Measurements from ENCODE around the gene ARID5B.

The ARID5B gene

GRCh38 chr10:61981460-61981859 lies 80.0 kb downstream of the ARID5B start:
- no peak overlapping the region for H3K4me3 ChIP-seq (replicated peaks in 1 of 2; ENCODE audit: low read depth in 2 of 2, low read length in 2 of 2)
- TF ChIP-seq, protein P1, sequence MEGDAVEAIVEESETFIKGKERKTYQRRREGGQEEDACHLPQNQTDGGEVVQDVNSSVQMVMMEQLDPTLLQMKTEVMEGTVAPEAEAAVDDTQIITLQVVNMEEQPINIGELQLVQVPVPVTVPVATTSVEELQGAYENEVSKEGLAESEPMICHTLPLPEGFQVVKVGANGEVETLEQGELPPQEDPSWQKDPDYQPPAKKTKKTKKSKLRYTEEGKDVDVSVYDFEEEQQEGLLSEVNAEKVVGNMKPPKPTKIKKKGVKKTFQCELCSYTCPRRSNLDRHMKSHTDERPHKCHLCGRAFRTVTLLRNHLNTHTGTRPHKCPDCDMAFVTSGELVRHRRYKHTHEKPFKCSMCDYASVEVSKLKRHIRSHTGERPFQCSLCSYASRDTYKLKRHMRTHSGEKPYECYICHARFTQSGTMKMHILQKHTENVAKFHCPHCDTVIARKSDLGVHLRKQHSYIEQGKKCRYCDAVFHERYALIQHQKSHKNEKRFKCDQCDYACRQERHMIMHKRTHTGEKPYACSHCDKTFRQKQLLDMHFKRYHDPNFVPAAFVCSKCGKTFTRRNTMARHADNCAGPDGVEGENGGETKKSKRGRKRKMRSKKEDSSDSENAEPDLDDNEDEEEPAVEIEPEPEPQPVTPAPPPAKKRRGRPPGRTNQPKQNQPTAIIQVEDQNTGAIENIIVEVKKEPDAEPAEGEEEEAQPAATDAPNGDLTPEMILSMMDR (IDR thresholded peaks at IDR 0.05; ENCODE audit: low read depth, low read length): no peak
- DNase-seq (ENCODE audit: low read depth in 2 of 2): no peak

- DNase-seq (ENCODE audit: low read depth in 2 of 2): no peak
- TF ChIP-seq, protein P1 (IDR thresholded peaks at IDR 0.05; ENCODE audit: low read depth, low read length): no peak
- H3K4me3 ChIP-seq (replicated peaks in 1 of 2; ENCODE audit: low read depth in 2 of 2, low read length in 2 of 2): no peak overlapping the region
Measured at GRCh38 chr10:61983255-61983654, 81.8 kb downstream of the ARID5B start.

- no peak for DNase-seq (ENCODE audit: low read depth in 2 of 2)
- TF ChIP-seq, protein P1 (IDR thresholded peaks at IDR 0.05; ENCODE audit: low read depth, low read length): no peak
- no peak overlapping the region for H3K4me3 ChIP-seq (replicated peaks in 1 of 2; ENCODE audit: low read depth in 2 of 2, low read length in 2 of 2)
Measured at GRCh38 chr10:61984803-61985418, 83.4 kb downstream of the ARID5B start.

- no peak overlapping the region for H3K4me3 ChIP-seq (replicated peaks in 1 of 2; ENCODE audit: low read depth in 2 of 2, low read length in 2 of 2)
- TF ChIP-seq, protein P1 (IDR thresholded peaks at IDR 0.05; ENCODE audit: low read depth, low read length): no peak
- no peak for DNase-seq (ENCODE audit: low read depth in 2 of 2)
Measured at GRCh38 chr10:61985715-61986114, 84.2 kb downstream of the ARID5B start.

DNA sequence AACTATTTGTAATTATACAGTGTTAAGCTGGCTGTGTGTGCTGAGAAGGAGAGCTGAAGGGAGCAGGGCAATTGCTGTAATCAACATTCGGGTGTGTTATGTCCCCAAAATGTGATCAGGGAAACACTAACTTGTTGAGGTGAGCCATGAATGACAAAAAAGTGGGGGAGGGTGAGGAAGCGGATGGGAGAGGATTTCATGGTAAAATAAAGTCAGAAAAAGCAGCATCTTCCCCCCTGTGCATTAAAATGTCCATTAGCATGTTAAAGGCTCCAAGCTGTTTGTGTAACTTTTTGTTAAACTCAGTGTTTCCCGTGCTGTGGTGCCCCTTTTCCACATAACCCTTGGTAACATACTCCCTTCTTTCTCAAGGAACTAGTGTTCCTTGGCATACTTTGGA lies 84.9 kb downstream of the ARID5B start:
- no peak overlapping the region for H3K4me3 ChIP-seq (replicated peaks in 1 of 2; ENCODE audit: low read depth in 2 of 2, low read length in 2 of 2)
- TF ChIP-seq, protein P1 (IDR thresholded peaks at IDR 0.05; ENCODE audit: low read depth, low read length): no peak
- no peak for DNase-seq (ENCODE audit: low read depth in 2 of 2)

- DNase-seq (ENCODE audit: low read depth in 2 of 2): no peak
- TF ChIP-seq, protein P1 (IDR thresholded peaks at IDR 0.05; ENCODE audit: low read depth, low read length): no peak
- H3K4me3 ChIP-seq (replicated peaks in 1 of 2; ENCODE audit: low read depth in 2 of 2, low read length in 2 of 2): no peak overlapping the region
Measured at GRCh38 chr10:61986788-61987492, 85.4 kb downstream of the ARID5B start.
